Sigmoid colon (tissue), 7 donors: Measurements from ENCODE around the gene PTPRF. TPM values are rescaled to one million over a fixed set of nuclear protein-coding genes. Genes with fewer than 3 reads are reported as not detected.

Experiments
- DNase-seq: peaks from one replicate; pipeline ENCODE4 v3.0.0-alpha.2; 2019
- H3K27ac ChIP-seq, 4 donors: fragments of 200-600 bp; sonication (generic); one replicate each; pipeline ENCODE4 v1.5.1; 2016 to 2019; ENCODE audit warnings: mild to moderate bottlenecking in 1 of 4
- H3K27me3 ChIP-seq, 3 donors: fragments of 200-600 bp; sonication (generic); one replicate each; pipeline ENCODE4 v1.5.1; 2019; ENCODE audit warnings: mild to moderate bottlenecking in 1 of 3
- H3K36me3 ChIP-seq, 4 donors: fragments of 200-600 bp; sonication (generic); one replicate each; pipeline ENCODE4 v1.5.1; 2016 to 2019
- H3K4me1 ChIP-seq, 4 donors: fragments of 200-600 bp; sonication (generic); one replicate each; pipeline ENCODE4 v1.5.1; 2017 to 2019
- H3K4me3 ChIP-seq, 4 donors: fragments of 200-600 bp; sonication (generic); one replicate each; pipeline ENCODE4 v1.5.1; 2017 to 2019; ENCODE audit warnings: mild to moderate bottlenecking in 2 of 4, moderate library complexity in 1 of 4
- H3K9me3 ChIP-seq, 4 donors: fragments of 200-600 bp in 3 of 4; sonication (generic) in 3 of 4; one replicate each; pipeline versions ENCODE4 v1.5.1 to v1.6.1; 2013 to 2019
- EP300 ChIP-seq, 4 donors: sonication (generic); formaldehyde crosslinking; IDR thresholded peaks; one replicate each; pipeline ENCODE4 v1.6.1; 2017; ENCODE audit warnings: antibody characterized with exemption in 4 of 4
- POLR2A ChIP-seq, 2 donors: fragments of 450-650 bp; IDR thresholded peaks; one replicate each; pipeline ENCODE4 v1.6.1; 2016; ENCODE audit warnings: antibody characterized with exemption in 2 of 2, mild to moderate bottlenecking in 2 of 2, moderate library complexity in 2 of 2
- POLR2AphosphoS5 ChIP-seq, 4 donors: sonication (generic); formaldehyde crosslinking; IDR thresholded peaks; one replicate each; pipeline ENCODE4 v1.6.1; 2017; ENCODE audit warnings: antibody characterized with exemption in 4 of 4
- WGBS, 2 donors: extraction: QIAGEN DNeasy Blood & Tissue Kit; methylation state at CpG; one replicate each; pipeline ENCODE4 v1.1.7; 2013; 5-methylcytosine and 5-hydroxymethylcytosine counted together
- intact Hi-C: fragments of 100-400 bp; cut with DNase I; formaldehyde crosslinking; loops from one replicate; pipeline ENCODE4 v1.15.1; 2023
- polyA plus RNA-seq, 3 donors: library from polyadenylated mRNA; stranded (reverse); fragments of 200-250 nt; gene quantifications; one replicate each; pipeline ENCODE4 v1.2.3, GENCODE V29; 2013
- total RNA-seq, 4 donors: library from RNA; depleted of rRNA; stranded (reverse); fragments of >200 nt; gene quantifications; one replicate each; pipeline ENCODE4 v1.1.0, GENCODE V29; 2016
- TF ChIP-seq, protein P1 (sequence below), 4 experiments: fragments of 450-650 bp in 3 of 4; fragments of 200-600 bp in 1 of 4; IDR thresholded peaks; one replicate each; pipeline ENCODE4 v1.5.1; 2016 to 2019; ENCODE audit warnings: antibody characterized with exemption in 4 of 4, mild to moderate bottlenecking in 3 of 4, moderate library complexity in 2 of 4
- donor health status: healthy with polysubstance abuse.
- donor health status: Bipolar disorder and iron deficiency.
- donor health status: healthy.

Gene PTPRF
- total and polyA plus RNA-seq, 7 donors = 18.6 to 125 (median 40.0) TPM

DNA sequence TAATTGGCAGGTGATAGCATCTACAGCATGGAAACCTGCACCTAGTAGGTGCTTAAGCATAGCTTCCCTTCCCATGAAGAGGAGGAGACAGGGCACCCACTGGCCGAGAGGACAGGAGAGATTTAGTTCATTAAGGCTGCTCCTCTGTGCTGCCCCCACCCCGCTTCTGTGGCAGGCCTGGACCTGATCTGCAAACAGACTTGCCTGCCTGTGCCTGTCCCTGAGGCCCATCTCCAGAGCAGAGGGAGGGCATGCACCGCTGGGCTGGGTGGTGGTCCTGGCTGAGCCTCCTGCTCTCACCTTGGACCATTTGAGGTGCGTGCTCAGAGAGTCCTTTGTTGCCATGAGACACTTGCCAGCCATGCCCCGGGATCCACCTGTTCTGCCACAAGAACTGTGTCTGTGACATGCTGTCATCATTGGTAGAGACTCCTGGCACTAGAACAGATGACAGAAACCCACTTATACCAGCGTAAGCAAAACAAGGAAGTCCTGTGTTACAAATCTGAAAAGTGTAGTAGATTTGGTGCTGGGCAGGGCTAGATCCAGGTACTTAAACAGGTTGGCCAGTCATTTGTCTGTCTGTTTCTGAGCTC is 55.6 kb downstream of the PTPRF start:
- H3K27ac ChIP-seq = no peak overlapping the region
- H3K4me3 ChIP-seq = no peak overlapping the region
- DNase-seq = no peak
- H3K9me3 ChIP-seq = no peaks in the 10 kb centered on the region
- H3K4me1 ChIP-seq = peaks cover 0 to 28% (median 15%) of the 10 kb centered on the region in 4 donors
- TF ChIP-seq EP300 (IDR thresholded peaks at IDR 0.05) = no peak
- no peak for TF ChIP-seq POLR2A (IDR thresholded peaks at IDR 0.05)
- TF ChIP-seq, protein P1, sequence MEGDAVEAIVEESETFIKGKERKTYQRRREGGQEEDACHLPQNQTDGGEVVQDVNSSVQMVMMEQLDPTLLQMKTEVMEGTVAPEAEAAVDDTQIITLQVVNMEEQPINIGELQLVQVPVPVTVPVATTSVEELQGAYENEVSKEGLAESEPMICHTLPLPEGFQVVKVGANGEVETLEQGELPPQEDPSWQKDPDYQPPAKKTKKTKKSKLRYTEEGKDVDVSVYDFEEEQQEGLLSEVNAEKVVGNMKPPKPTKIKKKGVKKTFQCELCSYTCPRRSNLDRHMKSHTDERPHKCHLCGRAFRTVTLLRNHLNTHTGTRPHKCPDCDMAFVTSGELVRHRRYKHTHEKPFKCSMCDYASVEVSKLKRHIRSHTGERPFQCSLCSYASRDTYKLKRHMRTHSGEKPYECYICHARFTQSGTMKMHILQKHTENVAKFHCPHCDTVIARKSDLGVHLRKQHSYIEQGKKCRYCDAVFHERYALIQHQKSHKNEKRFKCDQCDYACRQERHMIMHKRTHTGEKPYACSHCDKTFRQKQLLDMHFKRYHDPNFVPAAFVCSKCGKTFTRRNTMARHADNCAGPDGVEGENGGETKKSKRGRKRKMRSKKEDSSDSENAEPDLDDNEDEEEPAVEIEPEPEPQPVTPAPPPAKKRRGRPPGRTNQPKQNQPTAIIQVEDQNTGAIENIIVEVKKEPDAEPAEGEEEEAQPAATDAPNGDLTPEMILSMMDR (IDR thresholded peaks at IDR 0.05) = no peak
- TF ChIP-seq POLR2AphosphoS5 (IDR thresholded peaks at IDR 0.05) = no peak
- 78 to 88% methylated on average over 6 of the region's 6 CpGs for whole genome bisulfite sequencing, 2 donors
- H3K27me3 ChIP-seq = no peaks in the 10 kb centered on the region
- H3K36me3 ChIP-seq = peaks cover 0 to 45% (median 7%) of the 10 kb centered on the region in 4 donors
- intact Hi-C loops = no loop called here

- 52 to 77% methylated on average over 2 of the region's 2 CpGs for WGBS, 2 donors
- no peak for DNase-seq
- Histone ChIP-seq H3K27ac (no peak overlapping the region), H3K36me3 (peaks cover 0 to 53% (median 13%) of the 10 kb centered on the region in 4 donors), H3K9me3 (no peaks in the 10 kb centered on the region), H3K27me3 (no peaks in the 10 kb centered on the region), H3K4me3 (no peak overlapping the region), H3K4me1 (peaks cover 0 to 24% (median 11%) of the 10 kb centered on the region in 4 donors)
- intact Hi-C loops = no loop called here
- TF ChIP-seq EP300 (IDR thresholded peaks at IDR 0.05) (no peak), POLR2AphosphoS5 (IDR thresholded peaks at IDR 0.05) (no peak)
- TF ChIP-seq, protein P1 (IDR thresholded peaks at IDR 0.05) = no peak
Measured at GRCh38 chr1:43587001-43587400, 56.3 kb downstream of the PTPRF start.

GRCh38 chr1:43587594-43587993 is 56.9 kb downstream of the PTPRF start:
- H3K27ac ChIP-seq = peak overlapping the region in 1 of 4 donors; percentile 7
- H3K36me3 ChIP-seq = peaks cover 2 to 56% (median 19%) of the 10 kb centered on the region in 4 donors
- H3K27me3 ChIP-seq = no peaks in the 10 kb centered on the region
- H3K4me3 ChIP-seq = no peak overlapping the region
- 69 to 87% methylated on average over 9 of the region's 9 CpGs for WGBS, 2 donors
- peaks cover 0 to 18% (median 5%) of the 10 kb centered on the region in 4 donors for H3K4me1 ChIP-seq
- intact Hi-C loops = no loop called here
- TF ChIP-seq POLR2A (IDR thresholded peaks at IDR 0.05) (no peak), POLR2AphosphoS5 (IDR thresholded peaks at IDR 0.05) (peak in 1 of 4 donors; percentile 48)
- no peak for DNase-seq
- no peaks in the 10 kb centered on the region for H3K9me3 ChIP-seq

DNA sequence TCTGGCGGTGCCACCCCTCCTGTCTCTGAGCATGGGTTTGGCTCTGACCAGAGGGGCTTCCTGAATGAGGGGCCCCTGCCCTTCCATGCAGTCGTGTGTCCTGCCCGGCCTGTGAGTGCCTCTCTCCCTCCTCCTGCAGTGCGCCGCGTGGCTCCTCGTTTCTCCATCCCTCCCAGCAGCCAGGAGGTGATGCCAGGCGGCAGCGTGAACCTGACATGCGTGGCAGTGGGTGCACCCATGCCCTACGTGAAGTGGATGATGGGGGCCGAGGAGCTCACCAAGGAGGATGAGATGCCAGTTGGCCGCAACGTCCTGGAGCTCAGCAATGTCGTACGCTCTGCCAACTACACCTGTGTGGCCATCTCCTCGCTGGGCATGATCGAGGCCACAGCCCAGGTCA is 57.9 kb downstream of the PTPRF start:
- no peak for DNase-seq
- H3K4me3 ChIP-seq = no peak overlapping the region
- intact Hi-C loops = no loop called here
- 91 to 93% methylated on average over 18 of the region's 18 CpGs for WGBS, 2 donors
- peaks cover 0 to 14% (median 5%) of the 10 kb centered on the region in 4 donors for H3K4me1 ChIP-seq
- H3K27ac ChIP-seq = no peak overlapping the region
- no peaks in the 10 kb centered on the region for H3K27me3 ChIP-seq
- no peak for TF ChIP-seq POLR2A (IDR thresholded peaks at IDR 0.05)
- TF ChIP-seq POLR2AphosphoS5 (IDR thresholded peaks at IDR 0.05) = no peak
- no peak for TF ChIP-seq EP300 (IDR thresholded peaks at IDR 0.05)
- TF ChIP-seq, protein P1 (IDR thresholded peaks at IDR 0.05) = no peak
- peaks cover 8 to 58% (median 26%) of the 10 kb centered on the region in 4 donors for H3K36me3 ChIP-seq
- no peaks in the 10 kb centered on the region for H3K9me3 ChIP-seq

DNA sequence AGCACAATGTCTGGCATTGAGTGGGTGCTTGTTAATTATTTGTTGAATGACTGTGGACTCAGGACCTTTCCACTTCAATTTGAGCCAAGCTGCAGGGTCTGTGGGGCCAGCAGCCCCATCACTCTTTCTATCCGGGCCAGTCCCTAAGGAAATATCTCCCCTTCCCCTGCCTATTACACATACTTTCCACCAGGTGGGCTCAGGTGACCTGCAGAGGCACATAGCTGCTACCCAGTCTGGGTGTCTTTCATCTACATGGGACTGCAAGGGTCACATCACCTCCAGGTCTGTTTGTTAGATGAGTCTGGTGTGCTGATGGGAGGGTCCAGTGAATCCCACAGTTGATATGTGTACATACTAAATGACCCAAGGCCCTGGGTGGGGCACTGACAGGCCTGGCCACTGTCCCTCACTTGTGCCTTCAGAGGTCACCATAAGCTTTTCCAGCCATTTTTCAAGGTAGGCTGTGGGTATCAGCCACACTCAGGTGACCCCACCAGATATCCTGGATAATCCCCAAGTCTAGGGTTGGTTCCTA is 59.8 kb downstream of the PTPRF start:
- DNase-seq = no peak
- Histone ChIP-seq H3K27me3 (no peaks in the 10 kb centered on the region), H3K36me3 (peaks cover 8 to 64% (median 26%) of the 10 kb centered on the region in 4 donors), H3K9me3 (no peaks in the 10 kb centered on the region), H3K4me1 (peaks cover 0 to 14% (median 5%) of the 10 kb centered on the region in 4 donors), H3K4me3 (no peak overlapping the region), H3K27ac (no peak overlapping the region)
- 54 to 59% methylated on average over 1 of the region's 1 CpG for WGBS, 2 donors
- intact Hi-C loops = no loop called here
- no peak for TF ChIP-seq POLR2A (IDR thresholded peaks at IDR 0.05)
- TF ChIP-seq, protein P1 (IDR thresholded peaks at IDR 0.05) = no peak
- no peak for TF ChIP-seq POLR2AphosphoS5 (IDR thresholded peaks at IDR 0.05)
